HG03469 (cell line): Measurements from ENCODE around the gene RNF26.

Source experiments
- ATAC-seq: cut with Tn5 transposase; IDR thresholded peaks from one replicate; pipeline ENCODE4 v1.9.1; 2021; ENCODE audit warnings: mild to moderate bottlenecking, moderate library complexity, moderate number of reproducible peaks; ENCODE audit not compliant: unreplicated experiment

Gene RNF26

DNA sequence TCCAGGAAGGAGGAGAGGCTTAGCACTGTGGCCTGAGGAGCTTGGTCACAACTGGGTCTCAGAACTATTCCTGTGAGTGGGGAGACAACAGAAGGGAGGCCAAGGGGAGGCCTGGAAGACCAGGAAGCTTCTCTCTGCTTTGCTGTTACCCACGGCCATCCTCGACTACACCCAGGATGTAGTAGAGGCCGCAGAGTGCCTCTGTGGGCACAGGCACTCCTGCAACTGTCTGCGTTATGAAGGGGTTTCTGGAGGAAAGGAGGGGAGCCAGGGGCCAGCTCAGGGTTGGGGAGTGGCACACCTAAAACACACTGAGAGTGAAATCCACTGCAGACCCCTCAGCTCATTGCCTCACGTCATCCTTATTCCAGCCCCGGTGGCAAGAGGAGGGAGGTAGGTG is 16.0 kb downstream of the RNF26 start:
- no peak for ATAC-seq

DNA sequence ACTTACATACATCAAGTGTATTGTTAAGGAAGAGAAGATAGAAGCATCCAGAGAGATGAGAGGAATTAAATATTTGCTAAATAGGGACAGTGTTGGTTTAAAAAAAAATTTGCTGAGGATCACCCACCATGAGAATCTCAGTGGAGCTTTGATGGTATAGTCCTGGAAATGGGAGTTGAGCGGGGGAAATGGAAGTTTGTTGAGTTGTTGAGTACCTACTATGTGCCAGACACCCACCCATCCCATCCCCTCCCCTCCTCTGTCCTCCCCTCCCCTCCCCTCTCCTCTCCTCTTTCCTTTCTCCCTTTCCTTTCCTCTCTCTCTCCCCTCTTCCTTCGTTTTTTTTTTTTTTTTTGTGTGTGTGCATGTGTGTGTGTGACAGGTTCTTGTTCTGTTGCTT is 16.9 kb downstream of the RNF26 start:
- ATAC-seq: no peak

DNA sequence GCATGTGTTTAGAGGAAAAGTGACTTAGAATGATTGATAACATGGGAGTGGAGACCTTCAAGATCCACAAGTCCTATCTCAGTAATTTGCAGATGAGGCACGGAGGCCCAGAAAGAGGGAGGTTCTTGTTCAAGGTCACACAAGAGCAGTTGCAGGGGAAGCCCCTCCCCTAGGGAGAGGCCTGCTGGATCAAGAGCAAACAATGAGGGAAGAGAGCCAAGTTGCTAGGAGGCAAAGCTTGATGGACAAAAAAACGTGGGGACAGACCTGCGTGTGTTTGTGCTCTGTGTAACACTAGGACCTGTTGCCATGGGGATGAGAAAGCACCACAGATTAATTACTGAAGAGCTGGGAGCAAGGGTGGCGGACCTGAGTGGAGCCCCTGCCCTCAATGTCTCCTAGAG is 18.5 kb downstream of the RNF26 start:
- no peak for ATAC-seq

DNA sequence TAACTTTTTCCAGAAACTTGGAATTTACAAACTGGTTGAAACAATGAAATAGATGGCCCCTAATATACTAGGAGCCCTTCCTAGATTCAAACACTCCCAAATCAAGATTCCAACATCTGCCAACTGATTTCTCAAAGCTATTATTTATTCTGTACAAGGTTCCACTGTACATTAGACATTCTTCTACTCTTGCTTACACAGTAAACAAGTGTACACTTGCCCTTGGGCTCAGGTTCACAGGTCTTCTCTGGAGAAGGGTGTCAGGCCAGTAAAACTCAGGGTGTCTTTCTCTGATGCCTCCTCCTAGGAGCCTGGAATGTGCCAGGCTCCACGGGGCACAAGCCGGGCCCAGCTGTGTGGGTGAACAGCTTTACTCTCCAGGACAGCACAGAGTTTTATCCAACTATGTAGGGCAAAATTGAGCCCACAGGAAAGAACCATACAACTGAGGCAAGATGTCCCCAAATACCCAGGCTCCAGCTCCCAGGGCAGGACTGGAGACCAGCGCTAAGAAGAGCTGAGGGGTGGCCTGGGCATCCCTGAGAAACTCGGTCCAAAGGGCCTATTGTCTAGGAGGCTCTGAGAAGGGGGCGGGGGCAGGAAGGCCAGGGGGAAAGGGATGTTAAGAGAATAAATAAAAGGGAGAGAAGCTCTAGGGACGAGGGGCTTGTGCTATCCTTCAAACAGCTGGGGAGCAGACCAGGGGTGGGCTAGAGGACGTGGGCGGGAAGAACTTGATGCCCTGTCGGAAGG is 20.9 kb downstream of the RNF26 start:
- ATAC-seq: no peak

DNA sequence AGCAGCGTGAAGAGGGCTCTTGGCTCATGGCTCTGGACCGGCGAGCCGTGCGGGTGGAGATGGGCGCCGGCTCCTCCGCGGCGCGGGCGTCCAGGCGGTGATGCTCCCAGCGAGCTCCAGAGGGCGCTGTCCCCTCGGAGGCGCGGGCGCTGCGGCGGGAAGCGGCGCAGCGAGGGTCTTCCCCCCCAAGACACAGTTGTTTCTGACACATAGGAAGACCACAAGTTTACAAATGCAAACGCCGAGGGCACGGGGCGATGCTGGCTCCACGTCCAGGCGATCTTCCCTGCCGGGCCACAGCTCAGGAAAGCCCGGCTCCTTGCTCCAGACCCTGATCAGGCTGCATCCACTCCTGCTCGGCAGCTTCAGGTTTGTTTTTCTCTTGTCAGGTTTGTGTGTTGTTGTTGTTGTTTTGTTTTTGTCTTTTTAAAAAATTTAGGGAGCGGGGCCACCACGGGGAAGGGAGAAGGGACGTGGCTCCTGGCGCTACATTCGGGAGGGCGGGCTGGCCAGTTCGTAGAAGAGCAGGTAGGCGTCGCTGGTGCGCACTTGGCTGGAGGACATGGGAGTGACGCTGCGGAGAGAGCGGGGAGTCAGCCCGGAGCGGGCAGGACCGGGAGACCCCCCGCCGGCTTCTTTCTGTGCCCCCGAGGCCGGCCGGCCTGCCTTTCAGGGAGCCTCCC is 22.2 kb downstream of the RNF26 start:
- ATAC-seq: no peak

DNA sequence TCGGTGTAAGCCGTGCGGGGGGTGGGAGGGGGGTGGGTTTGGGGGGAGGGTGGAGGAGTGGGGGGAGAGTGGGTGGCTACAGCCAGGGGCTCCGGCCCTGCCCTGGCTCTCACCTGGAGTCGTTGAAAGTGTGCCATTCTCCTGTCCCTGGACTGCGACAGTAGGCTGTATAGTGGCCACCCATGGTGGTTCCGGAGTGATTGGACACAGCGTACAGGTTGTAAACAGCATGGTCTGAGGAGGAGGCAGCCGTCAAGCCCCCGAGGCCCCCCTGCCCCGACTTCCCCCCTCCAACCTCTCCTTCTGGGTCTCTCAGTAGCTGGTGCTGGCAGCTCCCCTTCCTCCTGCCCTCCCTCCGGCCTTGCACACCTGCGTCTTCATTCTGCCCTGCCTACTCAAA is 22.7 kb downstream of the RNF26 start:
- no peak for ATAC-seq

DNA sequence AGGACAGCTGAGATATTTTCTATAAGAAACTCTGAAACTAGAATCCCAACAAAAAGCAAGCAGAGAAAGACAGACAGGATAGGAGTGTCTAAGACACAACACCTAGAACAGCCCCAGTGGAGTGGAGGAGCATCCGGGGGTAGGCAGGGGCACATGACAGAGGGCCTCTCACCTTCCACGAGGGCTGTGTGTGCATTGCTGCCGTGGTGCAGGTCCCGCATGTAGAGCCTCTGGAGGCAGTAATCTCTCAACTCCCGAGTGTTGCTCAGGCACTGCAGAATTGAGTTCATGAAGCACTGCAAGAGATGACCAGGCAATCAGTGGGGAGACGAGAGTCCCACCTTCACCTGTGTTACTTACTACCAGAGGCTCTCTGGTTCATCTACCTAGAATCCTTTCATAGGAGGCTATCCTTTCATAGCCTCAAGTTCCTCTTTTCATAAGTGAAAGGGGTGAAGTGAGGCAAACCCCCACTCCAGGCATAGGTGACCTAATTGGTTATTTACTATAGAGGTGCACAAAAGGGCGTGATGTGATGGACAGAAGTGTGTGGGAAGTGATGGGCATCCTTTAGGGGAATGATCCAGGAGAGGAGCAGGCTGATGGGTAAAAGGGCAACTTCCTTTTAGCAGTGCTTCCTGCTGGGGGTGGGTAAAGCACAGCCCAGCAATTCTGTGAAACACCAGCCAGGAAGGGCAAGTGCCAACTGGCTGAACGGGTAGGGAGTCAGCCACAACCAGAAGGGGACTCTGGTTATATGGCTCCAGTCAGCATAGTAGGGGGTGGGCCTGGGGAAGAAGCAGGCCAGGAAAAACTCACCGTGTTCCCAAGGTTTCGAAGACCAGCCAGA is 25.3 kb downstream of the RNF26 start:
- ATAC-seq: no peak

DNA sequence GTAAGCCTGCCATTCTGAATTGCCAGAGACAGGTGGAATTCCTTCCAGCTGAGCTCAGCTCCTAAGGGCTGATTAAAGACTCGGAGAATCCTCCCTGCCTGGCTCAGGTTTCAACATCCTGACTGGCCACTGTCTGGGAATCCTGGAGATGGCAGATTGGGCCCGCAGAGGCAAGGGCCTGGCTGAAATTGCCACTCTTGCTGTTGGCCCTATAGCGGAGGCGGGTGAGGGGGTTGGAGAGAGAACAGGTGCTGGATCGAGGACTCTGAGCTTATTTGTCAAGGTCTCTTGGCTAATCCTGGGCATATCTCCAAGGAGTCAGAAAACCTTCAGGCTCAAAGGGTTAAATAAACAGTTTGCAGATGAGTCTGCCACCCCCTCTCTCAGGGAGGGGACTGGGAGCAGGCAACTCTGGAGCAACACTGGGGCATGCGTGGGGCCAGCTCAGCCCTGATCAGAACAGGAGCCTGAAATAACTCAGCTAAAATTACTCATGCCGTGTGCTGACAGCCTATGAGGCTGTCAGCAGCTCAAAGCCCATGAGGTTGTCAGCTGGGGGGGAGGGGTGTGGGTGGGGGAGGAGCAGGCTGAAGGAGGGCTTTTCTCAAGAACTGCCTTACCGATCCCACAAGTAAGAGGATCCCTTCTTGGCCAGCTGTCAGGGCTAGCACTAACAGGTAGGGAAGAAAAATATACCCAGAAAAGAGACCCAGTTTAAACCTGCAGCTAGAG is 26.9 kb downstream of the RNF26 start:
- no peak for ATAC-seq

DNA sequence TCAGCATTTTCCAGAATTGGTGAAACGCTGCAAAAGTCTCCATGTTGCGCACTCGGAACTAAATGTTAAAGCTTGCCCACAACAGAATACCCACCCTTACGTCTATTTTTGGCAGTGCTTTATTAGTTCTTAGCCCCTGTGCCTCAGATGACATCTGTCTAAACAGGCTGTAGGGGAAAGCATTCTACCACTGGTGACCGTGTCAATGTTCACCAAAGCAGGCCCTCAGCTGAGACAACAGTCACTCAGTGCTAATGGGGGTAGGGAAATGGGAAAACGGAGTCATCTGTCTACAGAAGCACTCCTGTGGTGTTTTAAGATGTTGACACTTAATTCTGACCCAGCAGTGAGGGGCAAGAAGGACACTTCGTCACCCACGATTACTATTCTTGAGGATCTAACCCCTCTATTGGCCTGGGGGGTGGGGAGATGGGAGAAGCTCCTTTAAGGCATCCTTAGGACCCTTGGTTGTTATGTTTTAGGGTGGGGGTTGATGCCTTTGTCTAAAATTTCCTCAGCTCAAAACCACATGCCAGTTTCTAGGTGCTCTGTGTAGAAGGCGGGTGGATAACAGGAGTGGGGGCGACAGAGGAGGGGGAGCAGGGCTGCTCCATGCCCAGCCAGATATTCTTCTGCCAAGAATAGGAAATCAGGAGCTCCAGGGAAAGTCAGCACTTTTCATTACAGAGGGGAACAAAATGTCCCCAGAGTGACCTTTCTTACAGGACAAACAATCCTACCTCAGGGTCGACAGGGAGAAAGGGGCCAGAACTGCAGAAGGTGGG is 27.8 kb downstream of the RNF26 start:
- no peak for ATAC-seq

DNA sequence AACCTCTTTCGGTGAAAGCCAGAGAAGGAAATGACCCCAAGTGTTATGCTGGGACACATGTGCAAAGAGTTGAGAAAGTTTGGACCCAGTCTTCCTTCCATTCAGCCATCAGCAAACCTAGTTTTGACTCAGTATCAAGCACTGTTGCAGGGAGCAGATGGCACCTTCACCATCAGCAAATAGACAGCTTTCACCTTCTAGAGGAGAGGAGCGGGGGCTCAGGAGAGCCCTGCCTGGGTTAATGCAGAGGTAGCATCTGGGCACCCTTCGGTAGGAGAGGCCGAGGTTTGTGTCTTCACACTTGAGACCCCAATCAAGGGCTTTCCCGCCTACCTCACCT is 28.4 kb downstream of the RNF26 start:
- no peak for ATAC-seq

DNA sequence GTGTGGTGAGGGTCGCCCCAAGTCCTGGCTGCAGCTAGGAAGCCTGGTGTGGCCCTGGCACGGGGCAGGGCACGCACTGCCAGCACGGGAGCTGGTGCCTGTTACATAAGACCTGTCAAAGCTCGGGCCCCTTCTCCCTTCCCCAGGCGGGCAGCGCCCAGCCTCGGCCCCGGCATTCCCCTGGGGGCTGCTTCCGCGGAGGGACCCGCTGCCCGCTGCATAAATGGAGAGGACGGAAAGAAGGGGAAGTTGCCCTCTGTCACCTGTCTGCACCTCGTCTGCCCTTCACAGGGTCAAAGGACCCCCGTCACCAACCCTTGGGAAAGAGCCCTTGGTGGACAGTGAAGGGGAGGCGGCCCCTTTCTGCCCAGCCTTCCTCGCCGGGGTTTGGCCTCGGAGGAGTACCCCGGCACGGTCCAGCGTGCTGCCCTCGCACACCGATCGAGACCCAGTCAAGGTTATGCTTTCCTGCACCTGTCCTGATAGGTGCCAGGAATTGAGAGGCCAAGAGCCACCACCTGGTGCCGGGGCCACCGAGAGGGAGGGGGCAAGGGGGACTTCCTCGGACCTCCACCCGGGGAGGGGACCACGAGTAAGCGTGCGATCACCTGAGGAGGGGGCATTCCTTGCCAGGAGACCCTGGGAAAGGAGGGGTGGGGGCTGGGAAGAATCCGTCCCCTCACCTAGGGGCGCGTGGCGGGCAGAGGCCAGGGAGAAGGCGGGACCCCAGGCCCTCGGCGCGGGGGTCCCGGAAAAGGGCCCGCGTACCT is 28.9 kb downstream of the RNF26 start:
- ATAC-seq: no peak

DNA sequence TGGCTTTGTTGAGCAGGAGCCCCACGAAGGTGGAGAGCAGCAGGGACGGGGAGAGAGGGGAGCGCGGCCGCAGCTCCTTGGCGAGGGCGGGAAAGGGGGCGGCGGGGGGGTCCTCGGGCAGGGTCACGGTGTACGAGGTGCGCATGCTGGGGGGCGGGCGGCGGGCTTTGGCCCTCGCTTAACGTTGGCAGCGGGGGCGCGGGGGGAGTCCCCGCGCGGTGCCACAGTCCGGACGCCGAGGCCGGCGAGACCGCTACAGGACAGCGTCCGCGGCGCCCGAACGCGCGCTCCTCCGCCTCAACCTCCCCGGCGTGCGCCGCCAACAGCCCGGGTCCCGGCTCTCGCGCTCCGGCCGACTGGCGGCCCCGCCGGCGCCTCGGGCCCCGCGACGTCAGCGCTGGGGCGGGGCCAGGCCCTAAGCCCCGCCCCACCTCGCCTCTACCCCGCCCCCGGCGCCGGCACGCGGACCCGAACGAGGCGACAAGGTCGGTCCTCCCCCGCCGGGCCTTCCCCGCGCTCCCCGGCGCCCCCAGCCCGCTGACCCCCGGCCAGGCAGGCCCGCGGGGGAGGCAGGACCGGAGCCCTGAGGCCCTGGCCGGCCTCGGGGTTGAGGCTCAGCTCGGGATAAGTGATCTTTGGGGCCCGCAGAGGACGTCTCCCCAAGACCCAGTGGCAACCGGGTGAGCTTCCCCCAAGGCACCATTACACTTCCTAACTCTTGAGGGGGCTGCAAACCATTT is 29.7 kb downstream of the RNF26 start:
- no peak for ATAC-seq

DNA sequence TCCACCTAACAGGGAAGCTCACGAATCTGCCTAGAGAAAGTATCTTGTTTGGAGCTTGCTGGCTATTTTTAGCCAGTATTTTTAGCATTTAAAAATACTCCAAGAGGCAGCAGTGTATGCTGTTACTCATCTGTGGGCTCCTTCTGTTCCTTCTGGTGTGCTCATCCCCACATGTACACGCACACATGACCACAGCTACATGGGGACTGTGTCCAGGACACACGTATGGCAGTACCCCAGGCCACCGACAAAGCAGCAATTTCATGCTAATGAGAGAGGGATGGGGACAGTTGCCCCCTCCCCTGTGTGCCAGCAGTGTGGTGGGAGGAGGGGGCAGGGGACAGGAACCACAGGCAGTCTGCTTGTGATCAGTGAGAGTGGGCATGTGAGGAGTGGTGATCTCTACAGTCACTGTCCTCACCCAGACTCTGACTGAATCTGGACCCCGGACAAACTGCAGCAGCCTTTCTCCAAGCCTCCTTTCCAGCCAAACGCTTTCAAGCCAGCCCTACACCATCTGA is 30.8 kb downstream of the RNF26 start:
- ATAC-seq: no peak

DNA sequence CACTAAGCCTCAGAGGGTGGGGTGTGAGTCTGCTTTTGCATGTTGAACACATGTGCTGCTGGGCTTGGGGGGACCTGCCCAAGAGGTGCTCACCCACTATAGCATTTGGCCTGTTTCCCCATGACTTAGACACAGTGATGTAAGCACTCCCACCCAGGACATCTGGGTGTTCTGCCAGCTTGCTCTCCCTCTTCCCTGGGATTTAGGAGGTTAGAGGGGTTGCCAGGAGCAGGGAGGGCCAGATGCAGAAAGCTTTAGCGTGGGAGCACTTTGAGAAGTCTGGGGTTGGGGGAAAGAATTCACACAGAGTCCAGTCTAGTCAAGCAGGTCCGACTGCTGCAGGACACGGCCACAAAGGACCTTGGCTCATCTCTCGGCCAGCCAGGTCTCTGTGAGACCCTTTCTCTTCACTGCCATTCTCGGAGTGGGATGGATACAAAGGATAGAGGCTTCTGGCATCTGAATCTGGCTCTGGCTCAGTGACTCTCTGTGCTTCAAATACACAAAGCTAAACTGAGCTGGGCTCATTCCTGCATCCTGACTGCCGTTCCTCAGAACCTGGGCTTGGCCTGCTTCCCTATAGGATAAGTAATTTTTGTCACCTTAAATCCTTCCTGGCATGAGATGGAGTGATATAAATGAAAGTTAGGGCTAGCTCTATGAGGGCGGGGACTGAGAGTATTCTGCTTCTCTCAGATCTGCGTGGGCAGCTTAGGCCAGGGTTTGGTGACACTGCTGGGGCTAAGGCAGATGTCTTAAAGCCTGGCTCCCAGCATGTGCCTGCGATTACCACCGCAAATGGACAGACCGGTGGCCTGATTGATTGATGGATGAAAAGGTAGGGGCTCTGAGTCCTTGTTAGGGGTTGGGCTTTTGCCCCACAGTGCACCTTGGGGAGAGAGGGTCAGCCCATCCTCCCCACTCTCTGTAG is 32.6 kb downstream of the RNF26 start:
- no peak for ATAC-seq

DNA sequence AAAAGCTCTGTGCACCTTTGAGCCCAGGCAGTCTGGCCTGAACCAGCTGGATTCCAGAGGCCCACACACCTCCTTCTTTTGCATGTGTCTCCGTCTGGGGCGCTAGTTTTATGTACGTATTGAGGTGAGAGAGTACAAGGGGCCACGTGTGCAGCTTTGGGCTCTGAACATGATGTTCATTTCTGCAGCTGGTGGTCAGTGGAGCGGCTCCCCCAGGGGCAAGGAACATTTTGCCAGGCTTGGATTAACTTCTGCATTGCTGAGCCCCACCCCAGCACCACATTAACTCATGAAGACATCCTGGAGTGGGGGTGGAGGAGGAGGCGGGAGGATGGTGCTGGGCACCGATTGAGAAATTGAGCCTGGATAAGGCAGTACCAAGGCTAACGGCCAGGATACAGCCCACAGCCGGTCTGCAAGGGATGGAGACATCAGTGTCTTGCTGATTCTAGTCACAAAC is 33.4 kb downstream of the RNF26 start:
- no peak for ATAC-seq

DNA sequence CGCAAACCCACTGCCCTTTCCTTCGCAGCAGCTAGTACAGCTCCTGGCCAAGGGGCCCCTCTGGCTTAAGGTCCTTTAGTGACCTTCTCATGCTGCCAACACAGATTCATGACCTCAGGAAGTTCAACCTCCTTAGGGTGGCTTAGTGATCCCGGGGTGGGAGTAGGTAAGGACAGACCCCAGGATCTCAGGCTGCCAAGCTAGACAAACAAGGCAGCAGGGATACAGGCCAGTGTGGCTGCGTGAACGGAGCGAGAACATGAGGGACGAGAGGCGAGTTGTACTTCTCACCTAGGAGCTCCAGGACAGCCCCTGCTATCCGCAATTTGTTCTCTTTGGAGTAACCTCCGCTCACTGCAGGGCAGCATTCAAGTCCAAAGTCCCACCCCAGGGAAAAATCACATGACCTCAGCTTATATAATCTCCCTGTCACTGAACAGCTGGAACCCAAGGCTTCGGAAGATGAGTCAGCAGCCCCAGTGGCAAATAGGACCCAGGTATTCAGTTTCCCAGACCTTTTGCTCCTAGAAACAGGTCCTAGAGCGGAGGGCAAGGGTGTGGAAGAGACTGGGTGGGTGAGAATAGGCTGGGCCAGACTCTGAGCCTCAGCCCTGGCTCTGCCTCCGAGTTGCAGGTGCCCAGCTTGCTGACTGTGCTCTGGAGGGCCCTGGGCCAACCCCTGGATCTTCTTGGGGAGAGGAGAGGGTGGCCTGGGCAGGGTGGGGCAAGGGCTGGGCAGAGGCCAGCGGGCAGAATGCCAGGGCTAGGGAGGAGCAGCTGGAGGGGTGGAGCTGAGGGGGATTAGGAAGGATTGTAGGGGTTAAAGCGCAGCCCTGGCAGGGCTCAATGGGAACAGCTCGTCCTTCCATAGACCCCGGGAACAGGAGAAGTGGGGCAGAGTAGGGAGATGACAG is 34.1 kb downstream of the RNF26 start:
- no peak for ATAC-seq
